ENCODE data around the gene TMEM163. TPM values are rescaled to one million over a fixed set of nuclear protein-coding genes. Genes with fewer than 3 reads are reported as not detected.

Gene TMEM163
- total RNA-seq (2021; ENCODE audit: unreplicated experiment) (0.12 TPM), Bru-seq, nascent RNA (percentile 11 among the genes with signal in this experiment), BruChase-seq, experiment 1, labeled RNA remaining after a 6-hour chase (percentile 6 among the genes with signal in this experiment), BruChase-seq, experiment 2, labeled RNA remaining after a 2-hour chase (percentile 12 among the genes with signal in this experiment)
- polyA plus RNA-seq (2012) = 0.04 TPM in 1 of 2 replicates, not detected in the other
- long read RNA-seq = 0 reads

- Histone ChIP-seq H2AFZ (ENCODE audit: low read depth, low read length, poor library complexity, severe bottlenecking) (no peak within 1 kb of the TSS), H3K9ac (ENCODE audit: low read length) (no peak within 1 kb of the TSS), H4K20me1 (ENCODE audit: insufficient read depth) (no peaks in the 10 kb centered on the region), H3K9me2 (ENCODE audit: insufficient read depth) (no peaks in the 10 kb centered on the region), H3K4me3 (replicated peaks in 1 of 2; ENCODE audit: low read depth in 1 of 2, low read length in 2 of 2) (no peak within 1 kb of the TSS), H3K27me3 (ENCODE audit: insufficient read depth, low read length) (0 out of 2 replicates have a peak, but pooled peaks cover 3% of the 10 kb centered on the region), H3K4me2 (ENCODE audit: low read length) (0 out of 2 replicates have a peak within 1 kb of the TSS, but pooled peaks have one; percentile 14), H3K9me3 (ENCODE audit: control insufficient read depth in 1 of 2, insufficient read depth in 1 of 2, low read depth in 1 of 2, low read length in 2 of 2) (no peaks in the 10 kb centered on the region), H3K79me2 (ENCODE audit: insufficient read depth, low read length) (no peaks in the 10 kb centered on the region), H3K4me1 (ENCODE audit: control insufficient read depth in 1 of 2, insufficient read depth in 2 of 2, low read length in 2 of 2) (no peaks in the 10 kb centered on the region), H3K36me3 (ENCODE audit: control insufficient read depth in 1 of 2, insufficient read depth in 2 of 2, low read length in 2 of 2) (no peaks in the 10 kb centered on the region), H3K27ac (ENCODE audit: low read depth, low read length) (no peak within 1 kb of the TSS)
- POLR2A ChIA-PET = no interaction called here
- BruUV-seq (replicated peaks) = no TSS peak
- CTCF ChIA-PET = no interaction called here
- ATAC-seq = peak; percentile 77
- TF ChIP-seq CEBPB (IDR thresholded peaks at IDR 0.05; ENCODE audit: low read depth) (no peak), TCF7L2 (IDR thresholded peaks at IDR 0.05; ENCODE audit: borderline replicate concordance, extremely low read depth, insufficient read depth, insufficient read length) (no peak), SIN3A (IDR thresholded peaks at IDR 0.05; ENCODE audit: low read depth) (no peak), FOSL1 (IDR thresholded peaks at IDR 0.05; ENCODE audit: low read depth) (no peak), JUND (IDR thresholded peaks at IDR 0.05) (no peak), POLR2AphosphoS5 (IDR thresholded peaks at IDR 0.05; ENCODE audit: low read depth, low read length) (no peak), YY1 (IDR thresholded peaks at IDR 0.05; ENCODE audit: extremely low read depth, insufficient replicate concordance, low read depth, low read length) (no peak), SRF (IDR thresholded peaks at IDR 0.05; ENCODE audit: low read depth) (no peak)
- RAD21 ChIA-PET (ENCODE audit: low non-redundant PET in 1 of 2, low total read pairs in 2 of 2, uncharacterized antibody in 2 of 2, unreplicated experiment in 2 of 2) = no interaction called here
- intact Hi-C loops (cut with micrococcal nuclease) = no loop called here
- DNase-seq (ENCODE audit: low read depth, low spot score) = no peak
Observed at GRCh38 chr2:134718817-134719814, at the start of gene TMEM163. TMEM163 (minus strand) TSS chr2:134719000.

DNA sequence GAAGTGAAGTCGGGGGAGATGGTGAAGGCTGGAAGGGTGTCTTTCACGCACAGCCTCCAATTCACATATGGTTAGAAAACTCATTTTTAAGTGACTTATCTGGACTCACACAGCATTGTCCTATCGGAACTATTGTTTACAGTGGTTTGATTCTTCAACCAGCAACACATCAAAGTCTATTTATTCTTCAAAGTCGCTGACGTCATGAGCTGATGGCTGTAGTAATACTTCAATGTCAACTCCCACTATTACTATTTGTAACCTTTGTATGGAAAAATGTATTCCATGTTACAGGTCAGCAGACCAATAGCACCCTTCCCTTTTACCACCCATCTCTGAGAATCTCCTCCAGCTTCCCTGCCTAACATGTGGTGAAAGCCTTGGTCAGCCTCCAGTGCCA is 47.8 kb upstream of the TMEM163 start:
- CTCF ChIA-PET = no interaction called here
- RAD21 ChIA-PET (ENCODE audit: low non-redundant PET in 1 of 2, low total read pairs in 2 of 2, uncharacterized antibody in 2 of 2, unreplicated experiment in 2 of 2) = no interaction called here
- H3K36me3 ChIP-seq (ENCODE audit: control insufficient read depth in 1 of 2, insufficient read depth in 2 of 2, low read length in 2 of 2) = no peaks in the 10 kb centered on the region
- POLR2A ChIA-PET = no interaction called here
- H4K20me1 ChIP-seq (ENCODE audit: insufficient read depth) = no peaks in the 10 kb centered on the region
- no peak overlapping the region for H2AFZ ChIP-seq (ENCODE audit: low read depth, low read length, poor library complexity, severe bottlenecking)
- no TSS peak for BruUV-seq (replicated peaks)
- H3K79me2 ChIP-seq (ENCODE audit: insufficient read depth, low read length) = no peaks in the 10 kb centered on the region
- no peaks in the 10 kb centered on the region for H3K9me3 ChIP-seq (ENCODE audit: control insufficient read depth in 1 of 2, insufficient read depth in 1 of 2, low read depth in 1 of 2, low read length in 2 of 2)
- H3K4me1 ChIP-seq (ENCODE audit: control insufficient read depth in 1 of 2, insufficient read depth in 2 of 2, low read length in 2 of 2) = peaks cover 0 to 5% of the 10 kb centered on the region in 2 experiments; a peak in 1 of 4 replicates
- no peaks in the 10 kb centered on the region; the same call in 1 of the 2 replicates for H3K27me3 ChIP-seq (ENCODE audit: insufficient read depth, low read length)
- no peak overlapping the region for H3K27ac ChIP-seq (ENCODE audit: low read depth, low read length)
- no peaks in the 10 kb centered on the region for H3K9me2 ChIP-seq (ENCODE audit: insufficient read depth)
- ATAC-seq = no peak
- DNase-seq (ENCODE audit: low read depth, low spot score) = no peak
- H3K4me2 ChIP-seq (ENCODE audit: low read length) = no peak overlapping the region
- H3K9ac ChIP-seq (ENCODE audit: low read length) = no peak overlapping the region
- intact Hi-C loops (cut with micrococcal nuclease) = no loop called here
- H3K4me3 ChIP-seq (replicated peaks in 1 of 2; ENCODE audit: low read depth in 1 of 2, low read length in 2 of 2) = no peak overlapping the region
- no peak for TF ChIP-seq RAD21 (IDR thresholded peaks at IDR 0.05; ENCODE audit: low read depth)
- TF ChIP-seq EGR1 (IDR thresholded peaks at IDR 0.05; ENCODE audit: low read depth) = no peak
- TF ChIP-seq POLR2A (IDR thresholded peaks at IDR 0.05; ENCODE audit: borderline replicate concordance, extremely low read depth, insufficient read depth, insufficient read length) = no peak
- TF ChIP-seq TCF7L2 (IDR thresholded peaks at IDR 0.05; ENCODE audit: borderline replicate concordance, extremely low read depth, insufficient read depth, insufficient read length) = no peak
- TF ChIP-seq ELF1 (IDR thresholded peaks at IDR 0.05; ENCODE audit: borderline replicate concordance, low read depth) = no peak
- no peak for TF ChIP-seq SIN3A (IDR thresholded peaks at IDR 0.05; ENCODE audit: low read depth)
- TF ChIP-seq POLR2AphosphoS5 (IDR thresholded peaks at IDR 0.05; ENCODE audit: low read depth, low read length) = no peak
- TF ChIP-seq YY1 (IDR thresholded peaks at IDR 0.05; ENCODE audit: extremely low read depth, insufficient replicate concordance, low read depth, low read length) = no peak

Measured in HCT116 (cell line).